GM10266 (cell line): ENCODE data around the gene NGEF.

Experiments
- DNase-seq: peaks from one replicate; pipeline ENCODE4 v3.0.0; 2012; ENCODE audit errors: extremely low spot score
- CTCF ChIP-seq: IDR thresholded peaks from 2 replicates; pipeline ENCODE4 v1.5.1; 2012; ENCODE audit warnings: mild to moderate bottlenecking, low read depth; ENCODE audit not compliant: control insufficient read depth, insufficient read depth; ENCODE audit errors: missing control alignments

Gene NGEF

DNA sequence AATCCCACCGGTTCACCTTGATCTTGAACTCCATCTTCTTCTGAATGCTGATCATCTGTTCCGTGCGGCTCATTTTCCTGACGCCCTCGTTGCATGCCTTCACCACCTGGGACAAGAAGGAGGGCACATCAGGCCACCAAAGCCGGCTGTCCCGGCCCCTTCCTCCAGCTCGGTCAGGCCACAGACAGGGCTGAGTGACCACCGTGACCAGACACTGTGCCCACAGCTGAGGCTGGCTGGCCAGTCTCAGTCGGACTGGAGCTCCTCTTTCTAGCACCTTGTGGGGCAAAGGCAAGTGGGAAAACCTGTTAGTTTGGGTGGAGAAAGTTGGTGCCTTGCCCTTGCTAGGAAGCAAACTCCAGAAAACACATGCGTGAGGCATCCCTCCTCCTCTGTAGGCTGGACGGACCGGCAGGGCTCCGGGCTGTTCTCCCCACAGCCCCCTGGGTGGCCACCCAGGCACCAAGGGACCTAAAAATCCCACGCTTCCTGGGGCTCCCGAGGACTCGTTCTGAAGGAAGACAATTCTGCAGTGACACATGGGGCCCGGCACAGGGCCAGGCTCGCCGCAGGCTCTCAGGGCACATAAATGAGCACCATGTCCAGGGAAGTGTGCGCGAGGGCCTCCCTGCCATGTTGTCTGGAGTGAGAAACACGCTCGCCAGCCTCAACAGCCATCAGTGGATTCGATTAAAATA lies 127.6 kb downstream of the NGEF start:
- no peak for DNase-seq
- TF ChIP-seq CTCF, result no peak

DNA sequence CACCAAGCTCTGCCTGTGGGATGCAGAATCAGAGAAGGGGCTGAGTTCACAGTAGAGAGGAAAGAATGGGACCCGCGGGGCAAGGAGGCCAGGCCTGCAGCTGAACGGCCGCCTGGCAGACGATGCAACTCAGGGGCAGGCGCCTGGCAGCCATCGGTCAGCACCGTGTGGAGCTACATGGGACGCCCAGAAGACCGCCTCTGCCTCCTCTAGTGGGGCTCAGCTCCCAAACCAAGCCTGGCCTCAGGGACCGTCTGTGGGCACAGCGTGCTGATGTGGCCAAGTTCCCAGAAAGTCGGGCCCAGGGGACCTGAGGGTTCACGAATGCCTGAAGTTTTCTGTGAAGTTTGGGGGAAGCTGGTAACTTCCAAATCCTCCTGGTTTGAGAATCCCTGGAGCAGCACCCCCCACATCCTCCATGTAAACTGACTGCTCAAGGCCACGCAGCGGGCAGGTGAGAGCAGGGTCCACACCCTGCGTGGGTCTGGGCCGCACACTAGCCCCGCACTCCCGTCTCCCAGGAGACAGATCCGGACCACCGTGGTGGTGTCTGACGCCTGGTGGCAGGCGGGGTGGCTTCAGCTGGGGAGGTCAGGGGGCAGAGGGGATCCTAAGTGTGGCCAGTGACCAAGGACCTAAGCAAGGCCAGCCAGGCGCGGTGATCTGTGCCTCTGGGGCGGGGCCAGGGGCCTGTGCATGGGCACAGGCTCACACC lies 128.3 kb downstream of the NGEF start:
- no peak for TF ChIP-seq CTCF
- DNase-seq, result no peak

GRCh38 chr2:232884001-232884421 lies 129.0 kb downstream of the NGEF start:
- no peak for TF ChIP-seq CTCF
- no peak for DNase-seq

GRCh38 chr2:232883116-232883721 lies 129.8 kb downstream of the NGEF start:
- TF ChIP-seq CTCF, result no peak
- DNase-seq, result no peak

GRCh38 chr2:232882505-232883115 lies 130.4 kb downstream of the NGEF start:
- TF ChIP-seq CTCF, result no peak
- no peak for DNase-seq

GRCh38 chr2:232882085-232882484 lies 131.0 kb downstream of the NGEF start:
- DNase-seq, result no peak
- TF ChIP-seq CTCF, result no peak

DNA sequence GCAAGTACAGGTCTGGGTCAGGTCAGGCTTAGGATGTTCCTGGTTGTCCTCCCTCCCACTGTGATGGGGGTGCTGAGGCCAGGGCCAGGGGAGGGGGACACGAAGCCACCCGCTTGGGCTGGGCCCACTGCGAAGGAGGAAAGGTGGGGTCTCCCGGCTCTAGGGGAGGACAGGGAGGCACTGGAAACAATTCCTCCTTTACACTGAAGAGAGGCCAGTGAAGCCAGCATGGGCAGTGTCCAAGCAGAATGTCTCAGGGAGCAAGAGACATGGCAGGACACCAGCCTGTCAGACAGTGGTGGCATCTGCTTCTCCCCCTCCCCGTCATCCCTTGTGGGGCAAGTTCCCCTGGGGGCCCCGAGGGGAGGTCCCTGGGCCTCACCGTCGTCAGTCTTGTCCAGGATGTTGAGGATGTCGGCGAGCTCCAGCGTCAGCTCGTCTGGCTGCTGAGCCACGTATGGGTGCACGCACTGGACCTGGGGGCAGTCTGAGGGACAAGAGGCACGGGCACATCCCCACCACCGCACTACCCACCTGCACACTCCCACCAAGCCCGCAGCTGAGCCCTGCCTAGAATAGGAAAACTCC lies 132.2 kb downstream of the NGEF start:
- no peak for TF ChIP-seq CTCF
- no peak for DNase-seq
